Subcutaneous adipose tissue (tissue), 4 donors: Measurements from ENCODE around the gene GPATCH4. TPM values are rescaled to one million over a fixed set of nuclear protein-coding genes. Genes with fewer than 3 reads are reported as not detected.

Experiments used
- CTCF ChIP-seq: fragments of 450-650 bp; IDR thresholded peaks from one replicate; pipeline ENCODE4 v1.5.1; 2016; ENCODE audit warnings: low read depth, mild to moderate bottlenecking, control low read depth, antibody characterized with exemption, moderate library complexity
- total RNA-seq, 4 donors: library from RNA; depleted of rRNA; stranded (reverse); fragments of >200 nt; gene quantifications; one replicate each; pipeline ENCODE4 v1.1.0, GENCODE V29; 2016

GPATCH4 gene
- total RNA-seq, 4 donors from 2014 or later: 10.7 to 35.1 (median 21.4) TPM

- TF ChIP-seq CTCF: no peak
Measured at GRCh38 chr1:156592910-156593660, 8.2 kb downstream of the GPATCH4 start.

- no peak for TF ChIP-seq CTCF
Measured at GRCh38 chr1:156592158-156592909, 8.9 kb downstream of the GPATCH4 start.

GRCh38 chr1:156591432-156592157 lies 9.7 kb downstream of the GPATCH4 start, which contains the start of gene NAXE:
NAXE (plus strand) TSS chr1:156591776; CDS start chr1:156591805, 29 bp downstream.
- no peak for TF ChIP-seq CTCF

- TF ChIP-seq CTCF: no peak
Measured at GRCh38 chr1:156591181-156591431, 10.2 kb downstream of the GPATCH4 start.

- TF ChIP-seq CTCF: no peak
Measured at GRCh38 chr1:156590326-156591180, 10.7 kb downstream of the GPATCH4 start.

GRCh38 chr1:156589546-156589945 lies 11.7 kb downstream of the GPATCH4 start:
- TF ChIP-seq CTCF: no peak
